ENCODE results near the gene SMIM14.

Gene SMIM14

DNA sequence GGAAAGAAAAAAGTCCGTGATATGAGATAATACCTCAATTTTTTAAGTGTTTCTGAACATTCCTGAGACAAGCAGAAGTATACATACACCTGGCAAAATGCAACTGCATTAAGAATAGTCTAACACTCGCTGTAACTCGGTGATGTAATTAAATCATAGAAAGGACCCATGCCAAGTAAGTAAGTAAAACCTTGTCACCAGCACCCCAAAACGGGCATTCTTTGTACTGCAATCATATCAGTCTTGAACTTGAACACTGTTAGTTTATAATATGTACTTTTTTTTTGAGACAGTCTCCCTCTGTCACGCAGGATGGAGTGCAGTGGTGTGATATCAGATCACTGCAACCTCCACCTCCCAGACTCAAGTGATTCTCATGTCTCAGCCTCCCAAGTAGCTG lies 47.4 kb downstream of the SMIM14 start:
- DNase-seq (ENCODE audit: low read depth) = peak; percentile 17
- Histone ChIP-seq H3K4me1 (ENCODE audit: control insufficient read depth, insufficient read depth, low read length) (peaks cover 4% of the 10 kb centered on the region), H3K27me3 (replicated peaks; ENCODE audit: control insufficient read depth, insufficient read depth, low read length) (no peaks in the 10 kb centered on the region), H3K36me3 (ENCODE audit: control insufficient read depth, insufficient read depth, low read length, severe bottlenecking) (peaks cover 15% of the 10 kb centered on the region), H3K4me3 (ENCODE audit: low read length) (no peak overlapping the region), H3K9ac (ENCODE audit: low read length) (no peak overlapping the region), H3K9me3 (ENCODE audit: control insufficient read depth, low read length) (no peaks in the 10 kb centered on the region)

DNA sequence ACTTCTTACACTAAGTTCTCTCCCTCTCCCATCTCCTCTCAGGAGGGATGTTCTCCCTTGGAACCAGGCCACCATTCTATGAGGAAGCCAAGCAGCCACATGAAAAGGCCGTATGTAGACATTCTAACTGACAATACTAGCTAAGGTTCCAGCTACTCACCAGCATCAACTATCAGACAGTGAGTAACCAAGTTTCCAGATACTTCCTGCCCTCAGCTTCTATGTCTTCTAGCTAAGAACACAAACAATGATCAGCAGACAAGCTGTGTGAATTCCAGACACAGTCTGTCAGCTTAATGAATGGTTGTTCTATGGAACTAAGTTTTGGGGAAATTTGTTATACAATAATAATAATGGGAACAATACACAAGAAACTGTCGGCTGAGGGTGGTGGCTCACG lies 50.8 kb downstream of the SMIM14 start:
- peak; percentile 54 for DNase-seq (ENCODE audit: low read depth)
- Histone ChIP-seq H3K9ac (ENCODE audit: low read length) (no peak overlapping the region), H3K27me3 (replicated peaks; ENCODE audit: control insufficient read depth, insufficient read depth, low read length) (no peaks in the 10 kb centered on the region), H3K4me3 (ENCODE audit: low read length) (no peak overlapping the region), H3K4me1 (ENCODE audit: control insufficient read depth, insufficient read depth, low read length) (peaks cover 4% of the 10 kb centered on the region), H3K9me3 (ENCODE audit: control insufficient read depth, low read length) (no peaks in the 10 kb centered on the region), H3K36me3 (ENCODE audit: control insufficient read depth, insufficient read depth, low read length, severe bottlenecking) (peaks cover 20% of the 10 kb centered on the region)

DNA sequence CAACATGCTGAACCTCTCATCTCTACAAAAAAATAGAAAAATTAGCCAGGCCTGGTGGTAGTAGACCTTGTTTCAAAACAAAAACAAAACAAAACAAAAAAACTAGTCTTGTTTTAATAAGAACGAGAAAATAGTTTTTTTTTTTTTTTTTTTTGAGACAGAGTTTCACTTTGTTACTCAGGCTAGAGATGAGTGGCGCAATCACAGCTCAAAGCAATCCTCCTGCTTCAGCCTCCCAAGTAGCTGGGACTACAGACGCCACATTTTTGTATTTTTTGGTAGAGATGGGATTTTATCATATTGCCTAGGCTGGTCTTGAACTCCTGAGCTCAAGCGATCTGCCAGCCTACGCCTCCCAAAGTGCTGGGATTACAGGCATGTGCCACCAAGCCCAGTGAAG lies 63.7 kb downstream of the SMIM14 start:
- Histone ChIP-seq H3K27me3 (replicated peaks; ENCODE audit: control insufficient read depth, insufficient read depth, low read length) (no peaks in the 10 kb centered on the region), H3K4me3 (ENCODE audit: low read length) (no peak overlapping the region), H3K36me3 (ENCODE audit: control insufficient read depth, insufficient read depth, low read length, severe bottlenecking) (peaks cover 26% of the 10 kb centered on the region), H3K4me1 (ENCODE audit: control insufficient read depth, insufficient read depth, low read length) (peaks cover 4% of the 10 kb centered on the region), H3K9ac (ENCODE audit: low read length) (no peak overlapping the region), H3K9me3 (ENCODE audit: control insufficient read depth, low read length) (no peaks in the 10 kb centered on the region)
- DNase-seq (ENCODE audit: low read depth) = no peak

DNA sequence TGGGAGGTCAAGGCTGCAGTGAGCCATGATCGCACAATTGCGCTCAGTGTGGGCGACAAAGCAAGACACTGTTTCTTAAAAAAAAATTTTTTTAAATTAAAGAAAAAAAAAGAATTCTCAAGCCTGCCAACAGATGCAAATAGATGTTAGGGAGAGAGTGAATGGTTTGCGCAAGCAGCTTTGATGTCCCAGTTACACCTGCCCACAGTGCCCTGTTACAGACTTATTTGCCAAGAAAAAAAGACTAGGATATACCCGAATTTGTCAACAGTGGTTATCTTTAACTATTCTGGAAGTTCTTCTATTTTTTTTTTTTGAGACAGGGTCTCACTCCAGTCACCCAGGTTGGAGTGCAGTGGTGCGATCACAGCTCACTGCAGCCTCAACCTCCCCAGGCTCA lies 67.2 kb downstream of the SMIM14 start:
- H3K4me1 ChIP-seq (ENCODE audit: control insufficient read depth, insufficient read depth, low read length) = peaks cover 4% of the 10 kb centered on the region
- no peak overlapping the region for H3K9ac ChIP-seq (ENCODE audit: low read length)
- no peaks in the 10 kb centered on the region for H3K27me3 ChIP-seq (replicated peaks; ENCODE audit: control insufficient read depth, insufficient read depth, low read length)
- no peaks in the 10 kb centered on the region for H3K9me3 ChIP-seq (ENCODE audit: control insufficient read depth, low read length)
- H3K36me3 ChIP-seq (ENCODE audit: control insufficient read depth, insufficient read depth, low read length, severe bottlenecking) = peaks cover 29% of the 10 kb centered on the region
- H3K4me3 ChIP-seq (ENCODE audit: low read length) = no peak overlapping the region
- no peak for DNase-seq (ENCODE audit: low read depth)

DNA sequence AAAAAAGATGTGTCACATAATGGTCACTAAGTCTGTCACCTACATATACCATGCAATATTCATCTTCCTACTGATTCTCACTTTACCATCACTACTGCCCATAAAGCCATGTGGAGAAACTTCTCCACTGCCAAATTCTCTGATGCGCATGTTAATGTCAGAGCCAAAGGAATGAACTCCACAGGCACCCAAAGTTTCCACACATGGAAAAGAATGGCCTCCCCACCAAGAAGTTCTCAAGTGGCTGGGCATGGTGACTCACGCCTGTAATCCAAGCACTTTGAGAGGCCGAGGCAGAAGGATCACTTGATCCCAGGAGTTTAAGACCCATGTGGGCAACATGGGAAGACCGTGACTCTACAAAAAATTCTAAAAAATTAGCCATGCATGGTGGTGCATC lies 67.6 kb downstream of the SMIM14 start:
- DNase-seq (ENCODE audit: low read depth) = no peak
- Histone ChIP-seq H3K4me3 (ENCODE audit: low read length) (no peak overlapping the region), H3K27me3 (replicated peaks; ENCODE audit: control insufficient read depth, insufficient read depth, low read length) (no peaks in the 10 kb centered on the region), H3K9me3 (ENCODE audit: control insufficient read depth, low read length) (no peaks in the 10 kb centered on the region), H3K4me1 (ENCODE audit: control insufficient read depth, insufficient read depth, low read length) (peaks cover 5% of the 10 kb centered on the region), H3K36me3 (ENCODE audit: control insufficient read depth, insufficient read depth, low read length, severe bottlenecking) (peaks cover 29% of the 10 kb centered on the region), H3K9ac (ENCODE audit: low read length) (no peak overlapping the region)

DNA sequence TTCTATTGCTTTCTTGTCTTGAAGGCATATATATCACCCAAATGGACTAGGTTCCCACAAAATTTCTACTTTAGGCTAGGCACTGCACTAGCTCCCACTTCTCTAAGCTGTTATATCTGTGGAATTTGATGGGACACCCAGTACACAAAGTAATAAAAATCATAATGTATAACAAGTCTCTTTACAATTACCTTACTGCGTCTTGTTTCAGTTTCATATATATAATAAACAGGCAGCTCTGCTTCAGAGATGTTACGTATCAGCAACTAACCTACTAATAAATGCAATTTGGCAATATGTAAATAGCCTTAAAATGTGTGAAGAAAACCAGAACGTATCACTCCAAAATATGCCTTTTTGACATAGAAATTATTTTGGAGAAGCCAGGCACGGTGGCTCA lies 69.5 kb downstream of the SMIM14 start:
- Histone ChIP-seq H3K9me3 (ENCODE audit: control insufficient read depth, low read length) (no peaks in the 10 kb centered on the region), H3K27me3 (replicated peaks; ENCODE audit: control insufficient read depth, insufficient read depth, low read length) (no peaks in the 10 kb centered on the region), H3K4me3 (ENCODE audit: low read length) (no peak overlapping the region), H3K36me3 (ENCODE audit: control insufficient read depth, insufficient read depth, low read length, severe bottlenecking) (peaks cover 36% of the 10 kb centered on the region), H3K9ac (ENCODE audit: low read length) (no peak overlapping the region), H3K4me1 (ENCODE audit: control insufficient read depth, insufficient read depth, low read length) (peaks cover 12% of the 10 kb centered on the region)
- DNase-seq (ENCODE audit: low read depth) = no peak

DNA sequence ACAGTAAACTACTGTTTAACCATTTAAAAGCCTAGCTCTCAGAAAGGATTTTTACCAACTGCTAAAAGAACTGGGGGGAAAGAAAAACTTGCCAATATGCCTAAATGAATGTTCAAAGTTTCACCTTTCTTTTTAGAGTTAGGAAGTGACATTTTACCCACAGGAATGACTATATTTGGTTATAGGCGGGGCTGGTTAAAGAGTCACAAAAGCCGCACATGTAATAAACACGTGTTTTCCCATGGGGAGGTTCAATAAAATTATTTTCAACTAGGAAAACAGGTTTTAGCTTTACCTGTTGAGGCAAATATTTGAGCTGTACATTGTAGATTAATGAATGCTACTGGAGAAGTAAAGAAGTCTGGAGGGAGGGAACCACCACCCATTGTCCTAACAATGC lies 69.9 kb downstream of the SMIM14 start:
- no peak for DNase-seq (ENCODE audit: low read depth)
- Histone ChIP-seq H3K27me3 (replicated peaks; ENCODE audit: control insufficient read depth, insufficient read depth, low read length) (no peaks in the 10 kb centered on the region), H3K4me1 (ENCODE audit: control insufficient read depth, insufficient read depth, low read length) (peaks cover 13% of the 10 kb centered on the region), H3K9ac (ENCODE audit: low read length) (no peak overlapping the region), H3K9me3 (ENCODE audit: control insufficient read depth, low read length) (no peaks in the 10 kb centered on the region), H3K4me3 (ENCODE audit: low read length) (no peak overlapping the region), H3K36me3 (ENCODE audit: control insufficient read depth, insufficient read depth, low read length, severe bottlenecking) (peaks cover 40% of the 10 kb centered on the region)

DNA sequence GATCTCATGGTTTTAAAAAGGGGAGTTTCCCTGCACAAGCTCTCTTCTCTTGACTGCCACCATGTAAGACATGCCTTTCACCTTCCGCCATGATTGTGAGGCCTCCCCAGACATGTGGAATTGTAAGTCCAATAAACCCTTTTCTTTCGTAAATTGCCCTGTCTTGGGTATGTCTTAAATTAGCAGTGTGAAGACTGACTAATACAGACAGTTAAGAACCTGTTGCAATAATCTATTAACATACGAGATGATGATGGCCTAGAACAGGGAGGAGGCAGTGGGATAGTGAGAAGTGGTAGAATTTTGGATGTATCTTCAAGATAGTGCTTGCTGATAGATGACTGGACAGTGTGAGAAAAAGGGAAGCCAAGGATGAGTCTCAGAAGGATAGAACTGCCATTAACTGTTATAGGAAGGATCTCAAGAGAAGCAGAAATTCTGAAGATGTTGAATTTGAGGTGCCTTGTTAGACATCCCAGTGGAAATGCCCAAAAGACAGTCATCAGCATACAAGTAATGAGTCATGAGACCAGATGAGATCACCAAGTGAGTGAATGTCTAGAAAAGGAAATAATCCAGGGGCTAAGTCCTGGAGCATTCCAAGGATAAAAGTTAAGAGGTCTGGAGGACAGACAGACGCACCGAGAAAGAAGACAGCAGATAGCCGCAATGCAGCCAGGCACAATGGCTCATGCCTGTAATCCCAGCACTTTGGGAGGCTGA lies 72.6 kb downstream of the SMIM14 start:
- Histone ChIP-seq H3K27me3 (replicated peaks; ENCODE audit: control insufficient read depth, insufficient read depth, low read length) (no peaks in the 10 kb centered on the region), H3K9me3 (ENCODE audit: control insufficient read depth, low read length) (no peaks in the 10 kb centered on the region), H3K4me1 (ENCODE audit: control insufficient read depth, insufficient read depth, low read length) (peaks cover 20% of the 10 kb centered on the region), H3K36me3 (ENCODE audit: control insufficient read depth, insufficient read depth, low read length, severe bottlenecking) (peaks cover 30% of the 10 kb centered on the region), H3K4me3 (ENCODE audit: low read length) (no peak overlapping the region), H3K9ac (ENCODE audit: low read length) (no peak overlapping the region)
- peak; percentile 70 for DNase-seq (ENCODE audit: low read depth)

DNA sequence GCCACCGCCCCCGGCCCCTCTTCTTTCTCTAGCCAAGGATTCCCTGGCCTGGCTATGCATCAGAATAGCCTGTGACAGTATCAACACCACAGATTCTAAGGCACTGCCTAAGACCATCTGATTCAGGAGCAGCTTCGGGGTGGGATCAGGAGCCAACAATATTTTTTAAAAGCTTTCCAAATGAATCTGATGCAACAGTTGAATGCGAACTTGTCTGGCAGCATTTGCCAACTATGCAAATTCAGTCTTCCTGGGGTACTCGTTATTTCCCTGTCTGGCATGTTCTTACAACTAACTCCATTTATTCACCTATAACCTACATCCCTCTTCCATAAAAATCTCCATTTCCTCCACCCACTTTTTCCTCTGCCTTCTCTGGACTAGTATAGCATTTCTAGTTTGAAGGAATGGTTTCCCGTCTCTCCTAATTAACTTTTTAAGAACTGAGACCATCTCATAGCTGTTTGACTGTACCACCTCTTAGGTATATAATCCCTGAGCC lies 75.3 kb downstream of the SMIM14 start:
- Histone ChIP-seq H3K36me3 (ENCODE audit: control insufficient read depth, insufficient read depth, low read length, severe bottlenecking) (peaks cover 16% of the 10 kb centered on the region), H3K9ac (ENCODE audit: low read length) (no peak overlapping the region), H3K27me3 (replicated peaks; ENCODE audit: control insufficient read depth, insufficient read depth, low read length) (no peaks in the 10 kb centered on the region), H3K4me3 (ENCODE audit: low read length) (no peak overlapping the region), H3K4me1 (ENCODE audit: control insufficient read depth, insufficient read depth, low read length) (peaks cover 33% of the 10 kb centered on the region), H3K9me3 (ENCODE audit: control insufficient read depth, low read length) (no peaks in the 10 kb centered on the region)
- DNase-seq (ENCODE audit: low read depth) = no peak

DNA sequence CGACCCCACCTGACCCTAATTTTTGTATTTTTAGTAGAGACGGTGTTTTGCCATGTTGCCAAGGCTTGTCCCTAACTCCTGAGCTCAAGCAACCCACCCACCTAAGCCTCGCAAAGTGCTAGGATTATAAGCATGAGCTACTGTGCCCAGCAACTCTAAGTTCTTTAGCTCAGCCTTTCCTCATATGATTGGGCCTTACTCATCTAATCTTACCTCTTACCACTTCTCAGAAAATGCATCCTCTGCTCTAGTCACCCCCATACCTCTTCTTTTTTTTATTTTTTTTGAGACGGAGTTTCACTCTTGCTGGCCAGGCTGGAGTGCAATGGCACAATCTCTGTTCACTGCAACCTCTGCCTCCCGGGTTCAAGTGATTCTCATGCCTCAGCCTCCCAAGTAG lies 75.9 kb downstream of the SMIM14 start:
- Histone ChIP-seq H3K27me3 (replicated peaks; ENCODE audit: control insufficient read depth, insufficient read depth, low read length) (no peaks in the 10 kb centered on the region), H3K4me3 (ENCODE audit: low read length) (no peak overlapping the region), H3K9me3 (ENCODE audit: control insufficient read depth, low read length) (no peaks in the 10 kb centered on the region), H3K36me3 (ENCODE audit: control insufficient read depth, insufficient read depth, low read length, severe bottlenecking) (peaks cover 22% of the 10 kb centered on the region), H3K9ac (ENCODE audit: low read length) (no peak overlapping the region), H3K4me1 (ENCODE audit: control insufficient read depth, insufficient read depth, low read length) (peaks cover 33% of the 10 kb centered on the region)
- DNase-seq (ENCODE audit: low read depth) = no peak

DNA sequence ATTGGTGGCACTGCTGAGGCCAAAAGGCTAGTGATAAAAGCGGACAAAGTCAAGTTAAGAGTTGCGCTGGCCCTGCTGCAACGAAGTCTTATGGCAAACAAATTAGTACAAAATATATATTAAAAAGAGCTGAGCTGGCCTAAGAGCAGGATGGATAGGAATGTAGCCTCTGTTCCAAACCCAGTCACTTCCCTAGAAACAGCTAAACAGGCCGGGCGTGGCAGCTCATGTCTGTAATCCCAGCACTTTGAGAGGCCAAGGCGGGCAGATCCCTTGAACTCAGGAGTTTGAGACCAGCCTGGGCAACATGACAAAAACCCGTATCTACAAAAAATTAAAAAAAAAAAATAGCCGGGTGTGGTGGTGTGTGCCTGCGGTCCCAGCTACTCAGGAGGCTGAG lies 79.0 kb downstream of the SMIM14 start:
- no peaks in the 10 kb centered on the region for H3K9me3 ChIP-seq (ENCODE audit: control insufficient read depth, low read length)
- peak; percentile 22 for DNase-seq (ENCODE audit: low read depth)
- peaks cover 21% of the 10 kb centered on the region for H3K4me1 ChIP-seq (ENCODE audit: control insufficient read depth, insufficient read depth, low read length)
- H3K9ac ChIP-seq (ENCODE audit: low read length) = peak overlapping the region; percentile 29
- H3K4me3 ChIP-seq (ENCODE audit: low read length) = no peak overlapping the region
- peaks cover 43% of the 10 kb centered on the region for H3K36me3 ChIP-seq (ENCODE audit: control insufficient read depth, insufficient read depth, low read length, severe bottlenecking)
- no peaks in the 10 kb centered on the region for H3K27me3 ChIP-seq (replicated peaks; ENCODE audit: control insufficient read depth, insufficient read depth, low read length)

DNA sequence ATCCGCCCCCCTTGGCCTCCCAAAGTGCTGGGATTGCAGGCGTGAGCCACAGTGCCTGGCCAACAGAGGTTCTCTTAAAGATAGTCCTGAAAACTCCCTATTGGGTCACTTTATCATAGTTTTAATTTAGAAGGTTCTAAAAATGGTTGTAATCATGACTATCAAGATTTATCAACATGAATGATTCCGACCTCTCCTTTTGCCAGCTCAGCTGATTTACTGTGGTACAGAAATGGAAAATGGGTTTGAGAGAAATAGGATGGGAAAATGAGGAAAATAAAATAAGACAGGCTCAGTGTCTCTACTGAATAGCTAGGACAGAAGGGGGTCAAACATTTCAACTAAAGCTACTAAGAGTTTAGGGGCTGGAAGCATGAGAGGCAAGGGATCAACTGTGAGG lies 83.2 kb downstream of the SMIM14 start:
- peaks cover 13% of the 10 kb centered on the region for H3K4me1 ChIP-seq (ENCODE audit: control insufficient read depth, insufficient read depth, low read length)
- peaks cover 66% of the 10 kb centered on the region for H3K36me3 ChIP-seq (ENCODE audit: control insufficient read depth, insufficient read depth, low read length, severe bottlenecking)
- H3K27me3 ChIP-seq (replicated peaks; ENCODE audit: control insufficient read depth, insufficient read depth, low read length) = no peaks in the 10 kb centered on the region
- H3K9me3 ChIP-seq (ENCODE audit: control insufficient read depth, low read length) = no peaks in the 10 kb centered on the region
- H3K9ac ChIP-seq (ENCODE audit: low read length) = no peak overlapping the region
- H3K4me3 ChIP-seq (ENCODE audit: low read length) = no peak overlapping the region
- no peak for DNase-seq (ENCODE audit: low read depth)
